Fibroblast of skin of left biceps (primary cell): ENCODE data around the gene IRGQ.
"Not testable (repeated sequence)": the region's sequence is repeated elsewhere in the genome, so short reads cannot be mapped to it uniquely, and the experiment has no call there.

Source experiments
- DNase-seq, 2 experiments: peaks; one replicate each; pipeline ENCODE4 v3.0.0-alpha.2; 2013; ENCODE audit warnings: low read depth in 2 of 2

IRGQ gene

DNA sequence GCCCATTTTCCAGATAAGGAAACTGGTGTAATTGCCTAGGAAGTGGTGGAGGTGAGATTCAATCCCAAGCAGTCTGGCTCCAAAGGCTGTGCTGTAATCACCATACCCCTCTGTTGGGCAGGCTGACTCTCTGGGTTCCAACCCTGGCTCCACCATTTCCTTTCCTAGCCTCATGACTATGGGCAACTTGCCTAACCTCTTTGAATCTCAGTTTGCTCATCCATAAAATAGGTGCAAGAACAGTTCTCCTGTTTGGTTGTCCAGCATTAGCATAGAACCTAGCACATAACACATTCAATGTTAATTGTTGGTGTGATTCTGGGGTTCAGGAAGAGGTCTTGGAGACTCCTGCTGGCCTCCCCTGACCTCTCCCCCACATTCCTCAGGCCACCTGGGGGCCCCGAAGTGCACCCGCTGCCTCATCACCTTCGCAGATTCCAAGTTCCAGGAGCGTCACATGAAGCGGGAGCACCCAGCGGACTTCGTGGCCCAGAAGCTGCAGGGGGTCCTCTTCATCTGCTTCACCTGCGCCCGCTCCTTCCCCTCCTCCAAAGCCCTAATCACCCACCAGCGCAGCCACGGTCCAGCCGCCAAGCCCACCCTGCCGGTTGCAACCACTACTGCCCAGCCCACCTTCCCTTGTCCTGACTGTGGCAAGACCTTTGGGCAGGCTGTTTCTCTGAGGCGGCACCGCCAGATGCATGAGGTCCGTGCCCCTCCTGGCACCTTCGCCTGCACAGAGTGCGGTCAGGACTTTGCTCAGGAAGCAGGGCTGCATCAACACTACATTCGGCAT, 2.7 kb upstream of the IRGQ start:
- DNase-seq, result no peak

DNA sequence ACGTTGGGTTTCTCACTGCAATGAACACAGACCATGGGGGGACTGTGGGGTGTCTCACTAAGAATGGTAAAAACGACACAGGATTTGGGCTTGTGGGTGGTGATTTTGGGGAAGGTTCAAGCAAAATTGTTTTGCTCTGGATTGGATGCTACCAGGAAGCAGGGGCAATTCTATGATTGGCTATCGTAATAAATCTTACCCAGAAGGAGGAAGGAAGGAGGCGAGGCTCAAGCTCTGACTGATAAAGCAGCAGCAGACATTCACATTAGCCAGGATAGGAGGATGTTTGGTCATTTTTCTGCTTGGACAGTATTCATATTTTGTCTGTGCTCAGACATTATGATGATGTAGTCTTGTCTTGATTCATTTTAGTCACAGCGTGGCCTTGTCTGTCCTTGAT, 1.9 kb upstream of the IRGQ start:
- no peak for DNase-seq

DNA sequence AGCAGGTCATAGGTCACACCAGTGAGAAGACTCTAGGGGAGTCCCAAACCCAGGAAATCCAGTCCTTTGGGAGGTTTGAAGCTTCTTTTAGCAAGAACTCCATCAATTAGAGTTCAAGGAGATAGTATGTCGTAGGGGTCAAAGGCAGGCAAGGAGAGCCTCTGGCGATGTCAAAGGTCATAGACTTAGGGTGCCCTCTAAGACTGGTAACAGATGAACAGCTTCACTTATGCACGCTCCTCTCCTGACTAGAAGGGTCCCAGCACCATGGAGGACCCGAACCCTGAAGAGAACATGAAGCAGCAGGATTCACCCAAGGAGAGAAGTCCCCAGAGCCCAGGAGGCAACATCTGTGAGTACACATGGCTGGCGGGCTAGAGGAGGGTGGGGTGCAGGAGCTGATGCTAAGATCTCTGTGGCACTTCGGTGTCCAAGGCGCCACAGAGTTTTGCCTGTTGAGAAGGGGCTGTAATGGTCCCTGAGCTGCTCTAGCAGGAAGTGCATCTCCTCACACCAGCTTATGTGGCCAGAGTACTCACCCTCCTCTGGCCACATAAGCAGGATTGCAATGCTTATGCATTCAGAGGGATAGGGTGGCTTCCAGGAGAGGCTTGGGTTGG, 1.0 kb upstream of the IRGQ start:
- no peak for DNase-seq

DNA sequence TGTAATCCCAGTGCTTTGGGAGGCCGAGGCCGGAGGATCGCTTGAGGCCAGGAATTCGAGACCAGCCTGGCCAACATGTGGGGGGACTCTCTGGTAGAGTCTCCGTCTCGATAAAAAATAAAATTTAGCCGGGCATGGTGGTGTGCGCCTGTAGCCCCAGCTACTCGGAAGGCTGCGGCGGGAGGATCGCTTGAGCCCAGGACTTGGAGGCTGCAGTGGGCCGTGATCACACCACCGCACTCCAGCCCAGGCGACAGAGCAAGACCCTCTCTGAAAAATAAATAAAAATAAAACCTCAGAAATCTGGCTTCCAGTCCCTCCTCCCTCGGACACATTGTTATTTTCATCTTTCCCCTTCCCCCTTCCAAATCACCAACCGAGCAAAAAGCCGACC, 332 bp downstream of the IRGQ start:
- no peak for DNase-seq

DNA sequence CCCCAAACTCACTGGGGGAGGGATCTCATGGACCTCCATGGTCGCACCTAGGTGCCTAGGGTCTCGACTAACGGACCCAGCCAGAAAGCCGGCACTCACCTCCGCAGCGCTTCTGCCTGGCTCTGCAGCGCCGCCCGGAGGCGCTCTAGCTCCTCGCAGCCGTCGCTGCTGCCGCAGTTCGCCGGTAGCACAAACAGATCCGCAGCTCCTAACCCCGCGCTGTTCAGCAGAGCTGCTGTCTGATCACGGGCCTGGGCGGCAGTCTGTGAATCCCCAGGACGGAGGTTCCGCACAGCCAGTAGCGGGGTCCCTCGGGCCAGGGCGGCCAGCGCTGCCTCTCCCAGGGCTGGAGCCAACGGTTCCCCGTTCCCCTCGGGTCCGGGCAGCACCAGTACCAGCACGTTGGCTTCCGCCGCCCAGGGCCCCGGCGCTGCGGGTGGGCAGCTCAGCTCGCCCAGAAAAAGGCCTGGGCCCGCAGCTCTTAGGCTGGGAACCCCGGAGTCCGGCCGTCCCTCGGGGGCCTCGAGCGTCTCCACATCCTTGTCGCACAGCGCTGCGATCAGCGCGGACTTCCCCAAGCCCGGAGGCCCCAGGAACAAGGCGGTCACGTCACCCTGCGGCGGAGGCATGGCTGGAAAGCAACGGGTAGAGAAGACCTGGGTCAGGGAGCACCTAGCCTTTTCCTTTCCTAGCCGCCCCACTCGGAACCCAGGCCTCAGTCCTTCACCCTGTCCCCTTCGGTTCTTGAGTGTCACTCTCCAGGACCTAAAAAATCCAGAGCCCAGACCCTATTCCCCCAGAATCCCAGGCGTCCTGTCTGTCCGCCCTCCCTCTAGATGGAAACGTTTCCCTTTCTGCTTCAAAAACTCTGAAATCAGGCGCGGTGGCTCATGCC, 977 bp downstream of the IRGQ start:
- DNase-seq, result no peak

DNA sequence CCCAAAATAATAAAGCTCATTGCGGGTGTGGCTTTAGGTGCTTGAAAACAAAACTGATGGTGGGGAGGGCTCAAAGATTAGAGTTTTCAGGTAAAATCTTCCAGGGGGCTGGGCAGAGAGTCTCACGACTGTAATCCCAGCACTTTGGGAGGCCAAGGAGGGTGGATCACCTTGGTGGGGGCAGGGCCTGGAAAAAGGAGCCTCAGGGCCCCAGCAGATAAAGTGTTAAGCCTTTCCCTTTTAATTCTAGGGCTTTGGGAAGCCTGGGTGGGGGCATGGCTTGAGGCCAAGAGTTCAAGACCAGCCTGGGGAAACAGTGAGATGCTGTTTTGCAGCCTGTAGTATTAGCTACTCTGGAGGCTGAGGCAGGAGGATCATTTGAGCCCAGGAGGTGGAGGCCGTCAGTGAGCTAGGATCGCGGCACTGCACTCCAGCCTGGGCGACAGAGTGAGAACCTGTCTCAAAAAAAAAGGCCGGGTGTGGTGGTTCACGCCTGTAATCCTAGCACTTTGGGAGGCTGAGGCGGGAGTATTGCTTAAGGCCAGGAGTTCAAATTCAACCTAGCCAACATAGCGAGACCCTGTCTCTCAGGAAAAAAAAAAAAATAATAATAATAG, 1.7 kb downstream of the IRGQ start:
- no peak for DNase-seq

DNA sequence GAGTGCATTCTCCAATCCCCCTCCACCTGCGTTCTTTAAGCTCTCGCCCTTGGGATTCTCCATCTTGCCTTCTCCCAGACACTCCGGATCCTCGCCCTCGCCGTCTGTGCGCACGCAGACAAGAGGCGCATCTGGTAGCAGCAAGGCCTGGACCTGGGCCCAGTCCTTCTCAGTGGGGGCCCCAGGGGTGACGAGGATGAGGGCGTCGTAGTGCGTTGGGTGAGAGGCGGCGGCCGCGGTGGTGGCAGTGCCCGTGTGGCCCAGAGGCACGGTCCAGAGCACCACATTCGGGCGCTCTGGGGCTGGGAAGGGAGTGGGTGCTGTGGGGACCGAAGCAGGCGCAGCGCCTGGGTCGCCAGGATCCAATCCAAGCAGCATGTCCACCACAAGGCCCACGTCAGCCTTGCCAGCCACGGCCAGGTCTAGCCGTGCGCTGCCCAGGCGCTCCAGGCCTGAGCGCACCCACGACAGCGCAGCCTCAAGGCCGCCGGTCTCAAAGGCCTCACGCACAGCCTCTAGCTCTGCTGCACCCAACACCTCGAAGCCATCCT, 3.1 kb downstream of the IRGQ start:
- no peak for DNase-seq

DNA sequence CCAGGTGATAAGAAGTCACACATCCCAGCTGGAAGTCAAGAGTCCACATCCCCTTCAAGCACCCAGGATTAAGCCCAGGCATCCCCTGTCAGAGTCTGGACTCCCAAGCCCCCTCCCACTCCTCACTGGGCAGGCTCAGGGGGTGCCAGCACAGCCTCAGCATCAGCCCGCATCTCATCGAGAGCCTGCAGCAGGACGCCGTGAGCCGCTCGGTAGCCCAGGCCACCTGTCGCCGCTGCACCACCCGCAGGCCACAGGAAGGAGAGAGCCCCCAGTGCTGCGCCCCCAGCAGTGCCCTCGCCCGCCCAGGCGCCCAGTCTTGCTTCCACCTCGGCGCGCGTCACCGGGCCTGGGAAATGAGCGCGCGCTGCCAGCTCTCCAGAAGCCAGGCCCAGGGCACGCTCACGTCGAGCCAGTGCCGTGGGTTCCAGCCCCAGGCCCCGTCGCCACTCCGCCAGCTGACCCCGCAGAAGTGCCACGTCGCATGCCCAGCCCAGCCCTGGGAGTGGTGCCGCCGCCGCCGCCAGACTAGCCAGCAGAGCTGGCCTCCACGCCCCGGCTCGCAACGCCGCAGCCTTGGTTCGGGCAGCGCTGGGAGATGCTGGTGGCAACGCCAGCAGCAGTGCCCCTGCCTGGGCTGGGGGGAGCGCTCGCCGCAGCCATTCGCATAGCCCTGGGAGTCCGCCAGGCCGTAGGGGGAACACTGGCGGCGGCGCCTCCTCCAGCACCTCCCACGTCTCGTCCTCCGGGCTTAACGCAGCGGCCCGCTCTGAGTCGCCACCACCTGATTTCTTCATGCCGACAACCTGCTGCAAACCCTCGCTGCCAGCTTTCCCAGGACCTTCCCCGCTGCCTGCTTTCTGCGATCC, 3.8 kb downstream of the IRGQ start:
- no peak for DNase-seq

DNA sequence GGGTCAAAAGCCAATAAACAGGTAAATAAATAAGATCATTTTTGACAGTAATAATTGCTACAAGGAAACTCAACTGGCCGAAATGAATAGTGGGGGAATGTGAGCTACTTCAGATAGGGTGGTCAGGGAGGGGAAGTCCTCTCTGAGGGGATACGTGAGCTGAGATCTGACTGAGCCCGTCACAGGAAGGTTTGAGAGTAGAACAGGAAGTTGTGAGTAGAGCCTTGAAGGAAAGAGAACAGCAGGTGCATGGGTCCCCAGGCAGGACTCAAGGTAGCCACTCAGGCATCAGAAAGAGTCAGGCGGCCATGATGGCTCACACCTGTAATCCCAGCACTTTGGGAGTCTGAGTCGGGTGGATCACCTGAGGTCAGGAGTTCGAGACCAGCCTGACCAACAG, 6.3 kb downstream of the IRGQ start:
- DNase-seq, result no peak

DNA sequence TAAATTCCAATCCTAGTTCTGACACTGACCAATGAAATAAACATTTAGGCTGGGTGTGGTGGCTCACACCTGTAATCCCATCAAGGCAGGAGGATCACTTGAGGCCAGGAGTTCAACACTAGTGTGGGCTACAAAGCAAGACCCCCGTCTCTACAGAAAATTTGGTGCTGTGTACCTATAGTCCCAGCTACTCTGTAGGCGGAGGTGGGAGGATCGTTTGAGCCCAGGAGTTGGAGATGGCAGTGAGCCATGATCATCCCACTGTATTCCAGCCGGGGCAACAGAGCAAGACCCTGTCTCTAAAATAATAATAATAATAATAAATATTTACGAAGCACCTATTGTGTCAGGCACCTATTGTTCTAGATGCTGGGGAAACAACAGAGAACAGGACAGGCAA, 6.7 kb downstream of the IRGQ start:
- DNase-seq, result no peak

DNA sequence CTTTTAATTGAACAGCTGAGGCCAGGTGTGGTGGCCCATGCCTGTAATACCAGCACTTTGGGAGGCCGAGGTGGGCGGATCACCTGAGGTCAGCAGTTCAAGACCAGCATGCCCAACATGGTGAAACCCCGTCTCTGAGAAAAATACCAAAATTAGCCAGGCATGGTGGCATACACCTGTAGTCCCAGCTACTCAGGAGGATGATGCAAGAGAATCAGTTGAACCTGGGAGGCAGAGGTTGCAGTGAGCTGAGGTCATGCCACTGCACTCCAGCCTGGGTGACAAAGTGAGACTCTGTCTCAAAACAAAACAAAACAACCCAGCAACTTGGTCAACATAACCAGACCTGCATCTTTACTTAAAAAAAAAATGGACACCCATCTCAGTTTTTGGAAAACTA, 8.9 kb downstream of the IRGQ start:
- not testable (repeated sequence) for DNase-seq

DNA sequence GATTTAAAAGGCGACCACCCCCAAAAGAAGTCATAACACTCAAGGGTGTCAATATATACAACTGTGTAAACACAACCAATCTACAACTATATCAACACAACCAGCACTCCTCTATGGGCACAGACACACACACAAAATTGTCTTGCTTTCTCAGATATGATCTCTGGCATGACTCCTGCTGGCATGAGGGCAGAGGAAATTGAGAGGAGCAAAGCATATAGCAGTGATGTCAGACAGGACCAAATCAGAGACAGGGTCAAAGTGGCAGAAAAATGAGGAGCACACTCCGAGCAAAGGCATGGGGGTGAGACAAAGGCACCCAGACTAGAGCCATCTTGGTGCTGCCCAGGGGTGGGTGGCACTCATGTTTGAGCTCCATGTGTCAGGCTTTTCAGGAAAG, 9.6 kb downstream of the IRGQ start:
- DNase-seq, result no peak

DNA sequence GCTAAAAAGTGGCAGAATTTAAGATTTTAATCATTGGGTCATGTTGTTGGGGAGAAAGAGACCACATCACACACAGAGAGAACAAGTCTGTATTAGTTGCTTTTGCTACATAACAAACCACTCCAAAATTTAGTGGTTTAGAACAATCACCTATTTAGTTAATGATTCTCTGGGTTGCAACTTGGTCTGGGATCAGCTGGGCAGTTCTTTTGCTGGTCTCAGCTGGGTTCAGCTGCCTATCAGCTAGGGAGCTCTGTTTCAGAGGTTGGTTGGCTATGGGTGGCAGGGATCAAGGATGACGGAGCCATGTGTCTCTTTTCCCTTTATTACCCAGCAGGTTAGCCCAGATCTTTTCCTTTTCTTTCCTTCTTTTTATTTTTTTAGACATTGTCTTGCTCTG, 11.4 kb downstream of the IRGQ start:
- no peak for DNase-seq

DNA sequence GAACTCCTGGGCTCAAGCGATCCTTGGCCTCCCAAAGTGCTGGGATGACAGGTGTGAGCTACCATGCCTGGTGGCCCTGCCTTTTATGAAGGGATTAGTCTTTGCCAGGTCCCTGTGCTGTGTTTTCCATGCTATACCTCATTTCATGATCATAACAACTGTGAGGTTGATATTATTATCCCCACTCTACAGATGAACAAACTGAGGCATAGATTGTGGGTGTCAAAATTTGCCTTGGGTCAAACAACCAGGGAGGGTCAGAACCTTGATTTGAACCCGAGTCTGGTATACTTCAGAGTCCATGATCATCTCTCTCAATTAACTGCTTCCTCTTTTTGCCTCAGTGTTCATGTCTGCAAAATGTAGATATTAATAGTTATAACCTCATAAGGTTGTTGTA, 13.4 kb downstream of the IRGQ start:
- no peak for DNase-seq

DNA sequence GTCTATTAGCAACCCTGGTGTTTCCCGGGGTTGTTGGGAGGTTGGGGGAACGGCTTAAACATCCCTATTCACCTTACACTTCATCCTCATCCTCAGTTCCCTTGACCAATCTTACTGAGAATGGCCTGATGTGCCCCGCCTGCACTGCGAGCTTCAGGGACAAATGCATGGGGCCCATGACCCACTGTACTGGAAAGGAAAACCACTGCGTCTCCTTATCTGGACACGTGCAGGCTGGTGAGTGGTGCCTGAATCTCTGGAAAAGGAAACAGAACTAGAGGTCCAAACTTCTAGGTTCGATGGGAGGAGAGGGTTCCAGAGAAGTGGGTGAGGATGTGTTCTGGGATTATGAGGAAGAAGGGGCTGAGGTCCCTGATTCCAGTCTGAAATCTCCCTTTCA, 14.5 kb downstream of the IRGQ start:
- no peak for DNase-seq

DNA sequence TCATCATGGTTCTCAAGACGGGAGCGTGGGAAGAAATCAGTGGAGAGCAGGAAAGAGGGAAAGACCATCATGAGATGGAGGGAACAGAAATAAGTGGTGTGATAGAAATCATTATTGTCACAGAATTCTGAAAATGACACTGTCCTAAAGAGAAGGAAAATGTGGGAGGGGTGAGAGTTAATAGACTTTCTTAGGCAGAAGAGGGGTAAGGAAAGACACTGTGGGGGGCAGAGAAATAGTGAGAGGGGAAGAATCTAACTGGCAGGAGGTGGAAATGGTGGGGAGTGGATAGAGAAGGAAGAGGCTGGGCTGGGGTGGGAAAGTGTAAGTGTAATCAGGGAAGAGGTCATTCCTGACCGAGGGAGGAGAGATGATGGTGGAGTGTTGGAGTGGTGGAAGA, 17.1 kb downstream of the IRGQ start:
- DNase-seq, result no peak

DNA sequence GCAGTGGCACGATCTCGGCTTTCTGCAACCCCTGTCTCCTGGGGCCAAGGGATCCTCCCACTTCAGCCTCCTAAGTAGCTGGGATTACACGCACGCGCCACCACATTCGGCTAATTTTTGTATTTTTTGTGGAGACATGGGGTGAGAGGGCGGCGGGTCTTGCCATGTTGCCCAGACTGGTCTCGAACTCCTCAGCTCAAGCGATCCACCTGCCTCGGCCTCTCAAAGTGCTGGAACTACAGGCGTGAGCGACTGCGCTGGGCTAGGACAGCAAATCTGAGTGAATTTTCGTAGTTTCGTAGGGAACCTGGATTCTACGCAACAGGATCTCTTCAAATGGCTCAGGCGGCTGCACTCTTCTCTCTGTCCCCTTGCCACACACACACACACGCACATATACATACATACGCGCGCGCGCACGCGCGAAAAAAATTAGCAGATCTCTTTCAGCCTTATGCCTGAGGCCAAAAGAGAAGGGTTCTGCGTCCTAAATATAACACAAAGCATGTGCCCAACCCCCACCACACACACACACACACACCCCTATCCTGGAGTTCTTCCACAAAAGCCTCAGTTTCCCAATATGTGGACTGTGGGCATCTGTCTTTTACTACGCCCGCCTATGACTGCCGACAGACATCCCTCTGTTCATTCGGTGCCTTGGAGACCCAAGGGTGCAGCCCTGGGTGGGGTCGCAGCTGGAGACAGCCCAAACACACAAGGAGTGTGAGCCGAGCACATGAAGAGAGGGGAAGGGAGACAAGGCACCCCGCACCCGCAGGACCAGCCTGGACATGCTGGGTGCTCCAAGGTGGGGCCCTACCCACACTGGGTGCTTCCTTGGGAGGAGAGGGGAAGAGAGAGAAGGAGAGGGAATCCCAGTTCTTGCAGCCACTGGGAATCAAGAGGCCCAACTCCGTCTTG, 19.7 kb downstream of the IRGQ start:
- DNase-seq, result no peak

DNA sequence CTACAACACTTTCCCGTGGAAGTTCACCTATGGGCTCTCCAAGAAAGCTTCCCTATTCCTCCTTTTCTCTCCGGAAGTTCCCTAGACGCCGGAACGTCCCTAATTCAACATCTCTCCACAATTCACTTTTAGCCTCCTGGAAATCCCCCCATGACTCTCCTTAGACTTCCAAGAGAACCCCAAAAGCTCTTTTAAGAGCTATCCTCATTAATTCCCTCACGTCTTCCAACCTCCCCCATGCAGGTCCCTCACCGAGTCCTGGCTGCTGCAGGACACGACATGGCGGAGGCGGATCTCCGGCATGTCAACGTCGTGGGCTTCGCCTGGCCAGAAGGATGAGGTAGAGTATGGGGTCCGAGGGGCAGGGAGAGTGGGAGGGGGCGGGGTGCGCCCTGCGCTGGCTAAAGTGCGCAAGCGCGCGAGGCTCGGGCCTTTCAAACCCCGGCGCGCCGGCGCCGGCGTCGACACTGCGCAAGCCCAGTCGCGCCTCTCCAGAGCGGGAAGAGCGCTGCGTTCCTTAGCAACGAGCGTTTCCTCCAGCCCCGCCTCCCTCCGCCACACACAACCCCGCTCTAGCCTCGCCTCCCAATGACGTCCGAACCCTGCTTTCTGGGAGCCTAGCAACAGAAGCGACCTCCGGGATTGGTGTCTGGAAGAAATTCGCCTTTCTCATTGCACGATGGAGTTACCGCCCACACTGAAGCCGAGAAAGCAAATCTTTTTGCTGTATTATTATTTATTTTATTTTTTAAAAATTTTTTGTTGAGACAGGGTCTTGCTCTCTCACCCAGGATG, 20.6 kb downstream of the IRGQ start, which contains the start of the genes PINLYP and XRCC1:
PINLYP (plus strand) TSS at position 646 of the 795 bp plus-strand sequence. CDS start 1,391 bp downstream, outside the sequence.
XRCC1 (minus strand) TSS at position 372 of the 795 bp plus-strand sequence; CDS start at position 303, 69 bp downstream.
- DNase-seq, result peak; percentile 93 to 94
